GM19463 (cell line): ENCODE data around the gene NUTF2.

Source experiments
- ATAC-seq: cut with Tn5 transposase; IDR thresholded peaks from one replicate; pipeline ENCODE4 v1.9.1; 2021; ENCODE audit warnings: mild to moderate bottlenecking, moderate library complexity; ENCODE audit not compliant: unreplicated experiment

Gene NUTF2

GRCh38 chr16:67917140-67917851 is 70.6 kb downstream of the NUTF2 start:
- no peak for ATAC-seq

- no peak for ATAC-seq
Measured at GRCh38 chr16:67917852-67918236, 71.1 kb downstream of the NUTF2 start.

- ATAC-seq: no peak
Measured at GRCh38 chr16:67919622-67920221, 73.0 kb downstream of the NUTF2 start.
